MM.1S (cell line): ENCODE data around the gene ALG6.

ENCODE experiments used
- DNase-seq: peaks from one replicate; pipeline ENCODE4 v3.0.0-alpha.2; 2015
- H2AFZ ChIP-seq: fragments of 300-600 bp; sonication (generic); 2 replicates; pipeline ENCODE4 v1.6.0; 2016; ENCODE audit warnings: antibody characterized with exemption, low read length
- H3F3A ChIP-seq: fragments of 300-600 bp; sonication (generic); 2 replicates; pipeline ENCODE4 v1.6.1; 2016; ENCODE audit warnings: mild to moderate bottlenecking, antibody characterized with exemption, low read length, moderate library complexity, mixed read lengths; ENCODE audit not compliant: insufficient read depth
- H3K27ac ChIP-seq: fragments of 300-600 bp; sonication (generic); 2 replicates; pipeline ENCODE4 v1.5.1; 2016; ENCODE audit warnings: mild to moderate bottlenecking, low read length
- H3K27me3 ChIP-seq: fragments of 300-600 bp; sonication (generic); replicated peaks from 2 replicates; pipeline ENCODE4 v1.6.0; 2016; ENCODE audit warnings: low read length; ENCODE audit not compliant: insufficient read depth
- H3K36me3 ChIP-seq: fragments of 300-600 bp; sonication (generic); replicated peaks from 2 replicates; pipeline ENCODE4 v1.6.1; 2016; ENCODE audit warnings: mild to moderate bottlenecking, low read length, mixed read lengths; ENCODE audit not compliant: insufficient read depth
- H3K4me1 ChIP-seq: fragments of 300-600 bp; sonication (generic); 2 replicates; pipeline ENCODE4 v1.6.1; 2016; ENCODE audit warnings: low read length, mixed read lengths
- H3K4me2 ChIP-seq: fragments of 300-600 bp; sonication (generic); 2 replicates; pipeline ENCODE4 v1.6.0; 2016; ENCODE audit warnings: low read depth, low read length
- H3K4me3 ChIP-seq: fragments of 300-600 bp; sonication (generic); 2 replicates; pipeline ENCODE4 v1.5.1; 2016; ENCODE audit warnings: low read length, mixed read lengths
- H3K79me2 ChIP-seq: fragments of 300-600 bp; sonication (generic); 2 replicates; pipeline ENCODE4 v1.6.1; 2016; ENCODE audit warnings: mixed run types, low read length, mixed read lengths
- H3K9ac ChIP-seq: fragments of 300-600 bp; sonication (generic); 2 replicates; pipeline ENCODE4 v1.6.1; 2016; ENCODE audit warnings: low read length, mixed read lengths
- H3K9me2 ChIP-seq: fragments of 300-600 bp; sonication (generic); replicated peaks from 2 replicates; pipeline ENCODE4 v1.6.1; 2016; ENCODE audit warnings: mild to moderate bottlenecking, low read length, mixed read lengths; ENCODE audit not compliant: insufficient read depth
- H3K9me3 ChIP-seq: fragments of 300-600 bp; sonication (generic); replicated peaks from 2 replicates; pipeline ENCODE4 v1.6.1; 2016; ENCODE audit warnings: mild to moderate bottlenecking, low read length, mixed read lengths; ENCODE audit not compliant: insufficient read depth
- H4K20me1 ChIP-seq: fragments of 300-600 bp; sonication (generic); 2 replicates; pipeline ENCODE4 v1.6.1; 2016; ENCODE audit warnings: mild to moderate bottlenecking, low read length, moderate library complexity, mixed read lengths; ENCODE audit not compliant: insufficient read depth
- EZH2 ChIP-seq: fragments of 300-600 bp; sonication (generic); optimal IDR thresholded peaks from 2 replicates; pipeline ENCODE3; 2017; ENCODE audit warnings: low read depth, mild to moderate bottlenecking, antibody characterized with exemption, low read length, mixed read lengths
- EZH2phosphoT487 ChIP-seq: fragments of 300-600 bp; sonication (generic); IDR thresholded peaks from 2 replicates; pipeline ENCODE4 v1.6.1; 2018; ENCODE audit warnings: antibody characterized with exemption, low read length
- TF ChIP-seq, protein P1 (sequence below): fragments of 300-600 bp; sonication (generic); IDR thresholded peaks from 2 replicates; pipeline ENCODE4 v1.5.1; 2016; ENCODE audit warnings: antibody characterized with exemption, low read length, mixed read lengths

Gene ALG6

DNA sequence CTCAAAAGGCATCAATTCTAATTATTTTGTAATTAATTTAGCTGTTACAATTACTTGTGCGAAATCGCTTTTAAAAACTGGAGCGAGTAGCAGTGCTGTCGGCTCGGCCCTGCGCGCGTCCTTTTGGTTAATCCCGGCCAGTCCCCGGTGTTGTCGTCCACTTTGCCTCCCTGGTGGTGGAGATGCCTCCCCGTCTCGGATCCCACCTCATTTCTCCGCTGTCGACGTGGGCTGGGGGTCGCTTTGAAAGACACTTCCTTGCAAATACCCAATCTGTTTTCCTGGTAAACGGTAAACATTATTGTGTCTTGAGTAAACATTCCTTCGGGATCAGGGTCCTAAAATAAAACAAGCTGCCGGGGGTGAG is 41.3 kb upstream of the ALG6 start:
- Histone ChIP-seq H3K9ac (no peak overlapping the region), H3K27me3 (no peaks in the 10 kb centered on the region), H2AFZ (no peak overlapping the region), H3K27ac (no peak overlapping the region), H3K36me3 (no peaks in the 10 kb centered on the region), H3K4me3 (no peak overlapping the region), H4K20me1 (no peaks in the 10 kb centered on the region), H3K79me2 (no peaks in the 10 kb centered on the region), H3F3A (no peaks in the 10 kb centered on the region), H3K4me1 (no peaks in the 10 kb centered on the region), H3K9me3 (no peaks in the 10 kb centered on the region), H3K4me2 (no peak overlapping the region), H3K9me2 (no peaks in the 10 kb centered on the region)
- no peak for TF ChIP-seq EZH2phosphoT487
- TF ChIP-seq, protein P1, sequence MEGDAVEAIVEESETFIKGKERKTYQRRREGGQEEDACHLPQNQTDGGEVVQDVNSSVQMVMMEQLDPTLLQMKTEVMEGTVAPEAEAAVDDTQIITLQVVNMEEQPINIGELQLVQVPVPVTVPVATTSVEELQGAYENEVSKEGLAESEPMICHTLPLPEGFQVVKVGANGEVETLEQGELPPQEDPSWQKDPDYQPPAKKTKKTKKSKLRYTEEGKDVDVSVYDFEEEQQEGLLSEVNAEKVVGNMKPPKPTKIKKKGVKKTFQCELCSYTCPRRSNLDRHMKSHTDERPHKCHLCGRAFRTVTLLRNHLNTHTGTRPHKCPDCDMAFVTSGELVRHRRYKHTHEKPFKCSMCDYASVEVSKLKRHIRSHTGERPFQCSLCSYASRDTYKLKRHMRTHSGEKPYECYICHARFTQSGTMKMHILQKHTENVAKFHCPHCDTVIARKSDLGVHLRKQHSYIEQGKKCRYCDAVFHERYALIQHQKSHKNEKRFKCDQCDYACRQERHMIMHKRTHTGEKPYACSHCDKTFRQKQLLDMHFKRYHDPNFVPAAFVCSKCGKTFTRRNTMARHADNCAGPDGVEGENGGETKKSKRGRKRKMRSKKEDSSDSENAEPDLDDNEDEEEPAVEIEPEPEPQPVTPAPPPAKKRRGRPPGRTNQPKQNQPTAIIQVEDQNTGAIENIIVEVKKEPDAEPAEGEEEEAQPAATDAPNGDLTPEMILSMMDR, result no peak
- no peak for TF ChIP-seq EZH2
- DNase-seq, result no peak

DNA sequence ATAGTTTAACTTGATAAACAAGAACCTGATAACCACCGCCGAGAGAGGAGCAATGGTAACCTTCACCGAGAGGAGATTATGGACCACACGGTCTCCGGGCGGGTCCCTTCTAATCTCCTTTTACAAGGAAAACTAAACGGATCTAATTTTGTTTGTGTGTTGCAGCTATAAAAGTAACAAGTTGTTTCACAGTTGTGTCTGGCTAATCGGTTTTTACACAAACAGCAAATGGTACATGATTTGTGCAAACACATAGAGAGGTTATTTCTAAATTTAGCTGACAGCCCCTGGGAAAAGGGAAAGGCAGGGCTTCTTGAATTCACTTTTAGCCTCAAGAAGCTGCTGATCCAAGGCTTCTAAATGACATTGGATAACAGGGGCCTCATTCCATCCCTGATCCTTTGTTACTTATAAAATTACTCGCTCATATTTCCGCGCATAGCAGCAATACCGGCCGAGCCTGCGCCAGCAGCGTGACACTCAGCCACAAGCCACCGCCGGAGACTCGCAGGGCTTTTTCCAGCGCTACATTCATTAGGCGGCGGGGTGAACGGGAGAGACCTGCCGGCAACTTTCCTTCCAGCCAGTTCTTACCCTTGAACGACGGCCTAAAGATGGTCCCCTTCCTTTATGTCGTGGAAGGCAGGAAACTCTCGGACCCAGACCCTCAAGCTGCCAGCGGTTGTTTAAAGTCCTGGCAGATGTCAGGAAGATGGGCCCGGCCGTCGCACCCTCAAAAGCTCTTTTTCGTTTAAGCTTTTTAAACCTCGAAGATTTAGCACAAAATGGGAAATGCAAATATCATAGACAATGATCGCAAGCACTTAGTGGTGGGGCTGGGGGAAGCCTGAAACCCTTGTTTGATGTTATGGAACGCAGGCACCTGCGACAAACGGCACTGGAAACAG is 40.7 kb upstream of the ALG6 start:
- Histone ChIP-seq H3K9ac (no peak overlapping the region), H3K79me2 (no peaks in the 10 kb centered on the region), H3K9me3 (no peaks in the 10 kb centered on the region), H2AFZ (peak overlapping the region; percentile 69; the same call in 1 of the 2 replicates), H3F3A (no peaks in the 10 kb centered on the region), H3K4me1 (no peaks in the 10 kb centered on the region), H3K36me3 (no peaks in the 10 kb centered on the region), H3K4me3 (peak overlapping the region; percentile 24; the same call in 1 of the 2 replicates), H3K27me3 (no peaks in the 10 kb centered on the region), H3K9me2 (no peaks in the 10 kb centered on the region), H4K20me1 (no peaks in the 10 kb centered on the region), H3K4me2 (peak overlapping the region; percentile 79; the same call in 1 of the 2 replicates), H3K27ac (no peak overlapping the region)
- TF ChIP-seq, protein P1, result no peak
- TF ChIP-seq EZH2, result no peak
- no peak for TF ChIP-seq EZH2phosphoT487
- DNase-seq, result no peak

DNA sequence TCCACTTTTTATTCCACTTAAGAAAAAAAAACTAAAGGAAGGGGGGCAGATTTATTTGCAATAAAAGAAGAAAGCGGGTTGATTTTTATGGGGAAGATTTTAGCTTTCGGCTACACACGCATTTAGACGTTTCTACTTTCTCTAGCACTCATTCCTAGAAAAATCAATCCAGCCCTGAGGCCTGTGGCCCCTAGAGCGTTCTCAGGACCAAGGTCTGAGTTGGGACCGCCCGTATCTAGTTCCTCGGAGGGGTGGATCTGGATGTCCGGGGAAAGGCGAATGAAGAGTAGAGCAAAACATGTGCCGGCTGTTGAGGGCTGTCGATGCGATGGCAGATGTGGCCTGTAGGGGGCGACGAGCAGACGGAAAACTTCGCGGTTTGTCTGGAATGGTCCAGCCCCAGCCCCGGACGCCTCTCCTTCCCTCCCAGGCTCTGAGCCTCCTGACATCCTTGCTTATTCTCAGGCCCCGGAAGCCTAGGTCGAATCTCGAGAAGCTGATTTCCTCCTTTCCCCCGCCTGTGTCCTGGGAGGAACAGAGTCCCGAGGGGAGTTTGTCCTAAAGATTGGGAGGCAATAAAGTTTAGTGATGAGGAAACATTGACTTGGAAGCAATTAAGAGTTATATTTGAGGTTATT is 39.9 kb upstream of the ALG6 start:
- peak; percentile 68 for DNase-seq
- TF ChIP-seq, protein P1, result peak; percentile 82
- no peak for TF ChIP-seq EZH2phosphoT487
- peak overlapping the region; percentile 24; the same call in 1 of the 2 replicates for H3K4me3 ChIP-seq
- H3K36me3 ChIP-seq, result no peaks in the 10 kb centered on the region
- H3F3A ChIP-seq, result no peaks in the 10 kb centered on the region
- peak overlapping the region; percentile 69 for H2AFZ ChIP-seq
- no peak overlapping the region for H3K27ac ChIP-seq
- H3K9ac ChIP-seq, result no peak overlapping the region
- no peaks in the 10 kb centered on the region for H3K79me2 ChIP-seq
- no peaks in the 10 kb centered on the region for H3K4me1 ChIP-seq
- no peaks in the 10 kb centered on the region for H4K20me1 ChIP-seq
- no peaks in the 10 kb centered on the region for H3K9me2 ChIP-seq
- no peaks in the 10 kb centered on the region for H3K27me3 ChIP-seq
- H3K4me2 ChIP-seq, result peak overlapping the region; percentile 79
- H3K9me3 ChIP-seq, result no peaks in the 10 kb centered on the region
